AG08395 (cell line): ENCODE measurements around the gene POLR2H.

ENCODE experiments used
- DNase-seq: peaks from one replicate; pipeline ENCODE4 v3.0.0; 2012; ENCODE audit warnings: mixed read lengths, low spot score

POLR2H gene

GRCh38 chr3:184352149-184352785 lies 9.2 kb upstream of the POLR2H start:
- DNase-seq = no peak

- no peak for DNase-seq
Measured at GRCh38 chr3:184352897-184353545, 8.5 kb upstream of the POLR2H start.

GRCh38 chr3:184353546-184353941 lies 8.0 kb upstream of the POLR2H start:
- no peak for DNase-seq

GRCh38 chr3:184354121-184354728 lies 7.3 kb upstream of the POLR2H start:
- peak; percentile 48 for DNase-seq

- no peak for DNase-seq
Measured at GRCh38 chr3:184354754-184355153, 6.8 kb upstream of the POLR2H start.

GRCh38 chr3:184355261-184356040 lies 6.1 kb upstream of the POLR2H start:
- no peak for DNase-seq

GRCh38 chr3:184357248-184358123 lies 4.0 kb upstream of the POLR2H start:
- DNase-seq = no peak

GRCh38 chr3:184358124-184358767 lies 3.3 kb upstream of the POLR2H start:
- DNase-seq = no peak

GRCh38 chr3:184358921-184359350 lies 2.6 kb upstream of the POLR2H start:
- no peak for DNase-seq

- no peak for DNase-seq
Measured at GRCh38 chr3:184359610-184360009, 1.9 kb upstream of the POLR2H start.

- no peak for DNase-seq
Measured at GRCh38 chr3:184360070-184360928, 1.2 kb upstream of the POLR2H start.

- DNase-seq = no peak
Measured at GRCh38 chr3:184360929-184361531, 480 bp upstream of the POLR2H start.

- DNase-seq = peak; percentile 42
Measured at GRCh38 chr3:184361932-184362667, 590 bp downstream of the POLR2H start.

GRCh38 chr3:184362668-184363546 lies 1.4 kb downstream of the POLR2H start:
- peak; percentile 98 for DNase-seq

- no peak for DNase-seq
Measured at GRCh38 chr3:184366619-184367289, 5.2 kb downstream of the POLR2H start.

GRCh38 chr3:184368116-184368515 lies 6.6 kb downstream of the POLR2H start:
- no peak for DNase-seq

- peak; percentile 72 for DNase-seq
Measured at GRCh38 chr3:184368586-184369183, 7.2 kb downstream of the POLR2H start.
